Left forelimb (tissue), 1 donor: ENCODE measurements around the gene PHACTR3.
A peak's percentile ranks its signal among the peaks of the same experiment; 100 is the strongest.

Experiments used
- DNase-seq: peaks from one replicate; pipeline ENCODE4 v3.0.0-alpha.2; 2018; ENCODE audit warnings: low spot score

Gene PHACTR3

GRCh38 chr20:59696476-59696875 lies 92.1 kb downstream of the PHACTR3 start:
- peak; percentile 49 for DNase-seq

DNA sequence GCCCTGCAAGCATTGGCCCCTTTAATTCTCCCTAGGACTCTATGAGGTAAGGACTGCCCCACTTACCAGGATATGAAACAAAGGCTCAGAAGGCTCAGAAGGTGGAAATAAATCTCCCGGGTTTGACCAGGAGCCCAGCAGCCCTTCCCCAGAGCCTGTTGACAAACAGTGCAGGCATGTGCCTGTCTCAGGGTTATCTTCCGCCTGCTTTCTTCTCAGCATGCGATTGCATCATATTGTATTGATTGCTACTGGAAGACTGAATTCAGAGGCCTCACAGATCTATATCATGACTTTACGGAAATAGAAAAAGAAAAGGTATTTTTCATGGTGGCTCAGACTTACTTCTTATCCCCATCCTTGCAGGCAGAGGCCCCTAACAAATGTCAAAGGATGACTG lies 92.7 kb downstream of the PHACTR3 start:
- no peak for DNase-seq

DNA sequence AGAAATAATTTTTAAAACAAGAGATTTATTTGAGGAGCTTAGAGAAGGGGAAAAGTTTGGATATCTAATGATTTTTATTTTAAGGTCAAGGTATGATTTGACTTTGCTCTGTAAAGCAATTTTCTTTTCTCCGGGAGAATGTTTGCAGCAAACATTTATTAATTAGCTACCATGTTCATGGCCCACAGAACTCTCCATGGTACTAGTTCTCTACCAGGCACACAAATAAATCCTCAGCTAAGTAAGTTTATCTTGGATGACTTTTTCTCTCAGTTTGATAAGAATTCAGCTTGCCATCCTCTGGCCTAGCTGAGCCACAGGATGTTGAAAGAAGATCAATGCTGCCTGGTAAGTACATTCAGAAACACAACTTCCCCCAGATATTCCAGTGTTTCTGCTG lies 94.3 kb downstream of the PHACTR3 start:
- no peak for DNase-seq

DNA sequence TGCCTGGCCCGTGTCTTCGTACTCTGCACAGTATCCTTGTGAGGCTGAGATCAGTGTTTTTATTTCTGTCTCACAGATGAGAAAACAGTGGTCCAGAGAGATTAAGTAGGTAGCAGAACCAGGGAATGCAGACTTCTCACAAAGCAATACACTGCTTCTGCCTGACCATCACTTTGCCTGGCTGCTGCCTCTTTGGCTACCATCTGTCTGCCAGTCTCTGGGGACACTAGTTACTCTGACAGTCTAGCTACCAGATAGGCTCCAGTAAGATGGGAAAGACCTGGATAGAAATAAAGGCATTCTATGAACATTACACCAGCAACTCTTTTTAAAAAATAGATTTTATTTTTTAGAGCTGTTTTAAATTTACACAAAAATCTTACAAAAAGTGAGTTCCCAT lies 96.9 kb downstream of the PHACTR3 start:
- no peak for DNase-seq

- DNase-seq = no peak
Observed at GRCh38 chr20:59703046-59703445, 98.7 kb downstream of the PHACTR3 start.

DNA sequence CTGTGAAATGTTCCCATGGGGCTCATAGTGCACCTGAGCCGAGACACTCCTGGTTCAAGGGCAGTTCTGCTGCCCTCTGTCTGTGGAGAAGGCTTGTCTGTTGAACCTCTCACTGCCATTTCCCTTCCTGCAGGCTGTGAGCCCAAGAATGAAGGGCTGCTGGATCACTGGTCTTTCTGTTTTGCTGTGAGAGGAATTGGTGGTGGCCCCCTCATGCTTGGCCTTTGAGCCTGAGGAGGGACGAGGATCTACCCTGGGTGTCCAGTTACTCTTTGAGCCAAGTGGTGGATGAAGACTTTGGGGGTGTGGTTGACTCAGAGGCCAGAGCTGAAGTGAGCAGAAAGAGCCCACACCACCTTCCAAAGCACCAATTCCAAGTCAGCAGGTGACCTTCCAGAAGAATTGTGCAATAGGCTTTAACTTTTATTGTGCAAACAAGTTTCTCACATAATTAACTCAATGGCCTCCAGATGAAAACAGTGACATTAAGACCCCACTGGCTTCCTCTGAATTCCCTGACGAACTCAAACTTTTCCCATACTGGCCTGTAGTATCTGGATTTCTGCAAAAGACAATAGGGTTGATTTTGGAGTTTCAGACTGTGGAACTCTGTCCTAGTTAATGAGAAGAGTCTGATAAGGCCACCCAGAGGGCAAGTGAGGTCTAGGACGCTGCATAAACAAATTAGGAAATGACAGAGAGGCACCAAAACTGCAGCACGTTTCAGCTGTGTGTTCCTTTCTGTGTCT lies 101.5 kb downstream of the PHACTR3 start:
- DNase-seq = no peak

DNA sequence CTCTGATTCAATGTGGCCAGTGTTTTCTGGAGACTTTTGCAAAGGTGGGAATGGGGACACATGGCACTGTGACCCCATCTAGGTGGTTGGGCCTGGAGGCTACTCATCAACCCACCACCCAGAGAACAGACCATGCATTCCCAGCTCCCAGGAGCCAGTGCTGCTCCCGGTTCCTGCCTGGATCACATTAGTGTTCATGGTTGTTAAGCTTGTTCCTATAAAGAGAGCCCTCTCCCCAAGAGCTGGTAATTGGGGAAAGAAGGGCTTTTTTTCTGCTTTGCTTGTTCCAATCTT lies 102.0 kb downstream of the PHACTR3 start:
- no peak for DNase-seq

DNA sequence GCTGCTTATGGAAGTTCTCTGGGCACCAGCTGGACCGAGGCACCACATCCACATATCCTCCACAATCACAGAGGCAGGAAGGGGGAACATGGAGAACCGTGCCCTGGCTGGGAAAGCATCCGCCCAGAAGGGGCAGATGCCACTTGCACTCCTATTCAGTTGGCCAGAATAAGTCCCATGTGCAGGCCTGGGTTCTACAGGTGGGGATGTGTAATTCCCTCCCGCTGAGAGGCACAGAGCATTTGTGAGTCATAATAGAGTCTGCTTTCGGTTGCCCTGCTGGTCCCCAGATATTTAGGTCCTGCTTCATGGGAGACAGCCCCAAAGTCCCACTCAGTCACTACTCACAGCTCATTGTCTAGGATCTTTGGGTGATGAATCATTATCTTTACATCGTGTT lies 104.0 kb downstream of the PHACTR3 start:
- DNase-seq = no peak

GRCh38 chr20:59709636-59710035 lies 105.3 kb downstream of the PHACTR3 start:
- no peak for DNase-seq

DNA sequence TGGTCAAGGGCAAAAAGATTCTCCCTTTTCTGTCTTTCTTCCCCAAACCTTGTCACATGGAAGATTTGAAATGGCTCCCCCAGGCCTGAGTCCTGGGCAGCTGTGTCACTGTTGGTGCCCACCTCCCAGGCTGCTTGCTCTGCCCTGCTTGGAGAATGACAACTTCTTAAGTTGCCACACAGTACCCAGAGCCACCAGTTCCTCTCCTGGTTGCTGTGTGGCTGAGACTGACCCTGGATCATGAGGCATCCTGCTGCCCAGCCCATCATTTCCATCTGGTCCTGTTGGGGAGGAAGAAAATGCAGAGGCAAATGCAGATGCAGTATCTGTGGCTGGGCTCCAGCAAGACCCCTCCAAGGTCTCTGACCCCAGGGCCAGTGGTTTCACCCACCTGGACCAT lies 113.7 kb downstream of the PHACTR3 start:
- DNase-seq = no peak

GRCh38 chr20:59718751-59719150 lies 114.4 kb downstream of the PHACTR3 start:
- DNase-seq = no peak

DNA sequence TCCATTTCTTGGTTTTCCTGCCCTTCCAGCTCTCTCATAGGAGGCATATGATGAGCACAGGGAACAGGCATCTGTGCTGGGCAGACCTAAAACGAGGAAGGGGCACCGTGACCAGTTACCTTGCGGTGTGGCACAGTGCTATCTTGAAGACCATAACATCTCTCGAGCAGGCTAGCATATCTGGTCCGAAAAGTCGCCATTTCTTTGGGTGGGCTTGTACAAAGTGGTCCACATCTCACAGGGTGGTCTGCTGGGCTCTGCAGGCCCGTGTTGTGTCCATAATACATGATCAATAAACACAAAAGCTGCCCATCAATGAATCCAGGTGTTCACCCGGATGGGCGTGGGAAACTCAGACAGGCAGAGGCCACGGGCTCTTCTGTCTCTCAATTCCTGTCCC lies 115.7 kb downstream of the PHACTR3 start:
- DNase-seq = no peak

DNA sequence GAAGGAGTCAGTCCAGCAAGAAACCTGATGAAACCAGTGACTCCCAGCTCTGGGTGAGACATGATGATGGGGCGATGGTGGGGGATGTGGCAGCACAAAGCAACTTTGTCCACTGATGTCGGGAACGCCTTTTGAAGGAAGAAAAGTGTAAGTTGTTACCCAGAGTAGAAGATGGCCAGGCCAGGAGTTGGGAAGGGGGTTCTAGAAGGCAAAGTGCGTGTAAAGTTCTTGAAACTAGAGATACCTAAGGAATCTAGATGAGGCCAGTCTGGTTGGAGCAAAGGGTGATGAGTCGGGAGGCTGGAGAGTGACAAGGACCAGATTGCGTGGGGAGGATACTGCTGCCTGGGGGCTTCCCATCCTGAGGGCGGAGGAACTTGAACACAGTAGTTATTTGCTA lies 117.0 kb downstream of the PHACTR3 start:
- DNase-seq = no peak

DNA sequence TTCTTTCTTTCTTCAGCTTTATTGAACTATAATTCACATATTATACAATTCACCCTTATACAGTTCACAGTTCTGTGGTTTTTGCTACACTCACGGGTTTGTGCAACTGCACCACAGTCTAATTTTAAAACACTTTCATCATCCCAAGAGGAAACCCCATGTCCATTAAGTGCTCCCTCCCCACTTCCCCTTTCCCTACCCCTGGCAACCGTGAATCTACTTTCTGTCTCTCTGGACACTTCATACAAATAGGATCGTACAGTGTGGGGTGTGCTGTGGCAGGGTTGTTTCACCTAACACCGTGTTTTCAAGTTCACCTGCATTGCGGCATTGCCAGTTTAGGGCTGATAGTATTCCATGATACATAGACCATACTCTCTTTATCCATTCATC lies 118.8 kb downstream of the PHACTR3 start:
- DNase-seq = no peak

DNA sequence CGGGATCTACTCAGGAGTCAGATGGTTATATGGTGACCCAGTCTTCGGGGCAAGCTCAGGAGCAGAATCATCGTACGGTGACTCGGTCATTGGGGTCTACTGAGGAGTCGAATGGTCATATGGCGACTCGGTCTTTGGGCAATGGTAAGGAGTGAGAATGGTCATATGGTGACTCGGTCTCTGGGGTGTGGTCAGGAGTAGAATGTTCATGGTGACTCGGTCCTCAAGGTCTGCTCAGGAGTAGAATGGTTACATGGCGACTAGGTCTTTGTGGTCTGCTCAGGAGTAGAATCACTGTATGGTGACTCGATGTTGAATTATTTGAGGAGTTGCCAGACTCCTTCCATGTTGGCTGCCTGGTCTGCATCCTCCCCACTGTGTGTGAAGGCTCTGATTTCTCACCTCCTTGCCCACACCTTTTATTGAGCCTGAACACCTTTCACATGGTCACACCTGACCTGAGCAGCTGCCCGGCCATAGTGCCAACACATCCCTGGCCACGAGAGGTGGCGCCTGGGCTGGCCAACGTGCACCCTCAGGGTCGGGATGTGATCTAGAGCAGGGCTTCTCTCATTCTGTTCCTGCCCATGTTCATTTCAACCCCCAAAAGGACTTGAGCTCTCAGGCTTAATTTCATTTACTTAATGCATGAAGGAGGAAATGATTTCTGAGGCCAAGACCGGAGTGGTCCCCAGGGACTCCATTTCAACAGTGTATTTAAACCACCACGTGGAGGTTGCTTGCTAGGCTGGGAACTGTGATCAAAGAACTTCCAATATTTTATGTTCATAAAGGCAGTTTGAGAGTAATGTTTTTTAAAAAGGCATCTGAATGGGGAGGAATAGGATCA lies 119.5 kb downstream of the PHACTR3 start:
- no peak for DNase-seq

DNA sequence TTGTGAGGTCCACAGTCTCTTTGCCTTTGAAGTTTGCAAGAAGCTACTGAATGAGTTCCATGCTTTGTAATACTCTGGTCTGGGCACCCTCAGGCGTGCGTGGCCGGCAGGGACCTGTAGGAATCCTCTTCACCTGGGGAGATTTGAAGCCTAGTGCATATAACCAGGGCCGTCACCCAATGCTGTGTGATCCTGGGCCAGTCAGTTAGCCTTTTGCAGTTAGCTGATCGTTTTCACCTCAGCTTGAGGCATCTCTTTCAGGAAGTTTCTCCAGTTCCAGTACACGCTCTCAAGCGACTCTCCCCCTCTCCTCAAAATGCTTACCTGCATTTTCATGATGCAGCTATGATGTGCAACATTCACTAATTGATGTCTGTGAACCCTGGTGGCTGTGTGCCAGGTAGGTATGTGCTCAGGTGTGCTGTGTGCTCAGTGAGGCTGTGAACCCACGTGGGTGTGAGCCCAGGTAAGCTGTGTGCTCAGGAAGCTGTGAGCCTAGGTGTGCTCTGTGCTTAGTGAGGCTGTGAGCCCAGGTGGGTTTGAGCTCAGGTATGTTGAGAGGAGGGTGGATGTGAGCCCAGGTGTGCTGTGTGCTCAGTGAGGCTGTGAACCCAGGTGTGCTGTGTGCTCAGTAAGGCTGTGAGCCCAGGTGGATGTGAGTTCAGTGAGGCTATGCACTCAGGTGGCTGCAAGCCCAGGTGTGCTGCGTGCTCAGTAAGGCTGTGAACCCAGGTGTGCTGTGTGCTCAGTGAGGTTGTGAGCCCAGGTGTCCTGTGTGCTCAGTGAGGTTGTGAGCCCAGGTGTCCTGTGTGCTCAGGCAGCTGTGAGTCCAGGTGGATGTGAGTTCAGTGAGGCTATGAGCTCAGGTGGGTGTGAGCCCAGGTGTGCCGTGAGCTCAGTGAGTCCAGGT lies 120.4 kb downstream of the PHACTR3 start:
- DNase-seq = no peak

DNA sequence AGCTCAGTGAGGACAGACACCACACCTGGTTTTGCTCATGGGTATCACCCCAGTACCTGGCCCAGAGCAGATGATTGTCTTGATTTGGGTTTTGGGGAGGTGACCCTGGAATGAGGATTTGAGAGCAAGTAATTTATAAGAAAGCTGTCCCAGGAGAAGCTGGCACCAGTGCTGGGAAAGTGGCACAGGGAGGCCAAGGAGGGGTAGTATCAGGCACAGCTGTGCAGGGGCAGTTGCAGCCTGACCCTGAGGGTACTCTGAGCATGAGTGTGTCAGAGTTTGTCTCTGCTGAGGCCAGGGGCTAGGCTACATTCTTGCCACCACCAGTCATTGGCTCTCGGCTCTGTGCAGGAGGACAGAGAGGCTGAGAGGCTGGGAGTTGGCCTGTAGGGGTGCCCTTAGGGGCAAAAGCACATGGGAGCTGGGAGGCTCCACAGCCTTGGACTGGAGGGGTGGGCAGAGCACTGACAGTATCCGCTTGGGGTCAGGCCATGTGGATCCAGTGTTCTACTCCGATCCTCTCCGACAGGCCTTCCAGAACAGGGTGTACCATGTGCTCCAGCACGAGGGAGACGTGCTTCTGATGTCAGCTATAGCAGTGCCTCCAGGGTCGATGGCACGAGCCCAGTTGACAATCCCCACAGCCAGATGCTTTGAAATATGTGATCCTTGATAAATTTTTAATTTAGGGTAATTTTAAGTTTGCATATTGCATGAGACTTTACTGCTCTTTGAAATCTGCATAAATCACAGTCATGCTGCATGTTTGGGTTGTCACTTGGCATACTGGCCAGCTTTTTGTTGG lies 121.3 kb downstream of the PHACTR3 start:
- no peak for DNase-seq

DNA sequence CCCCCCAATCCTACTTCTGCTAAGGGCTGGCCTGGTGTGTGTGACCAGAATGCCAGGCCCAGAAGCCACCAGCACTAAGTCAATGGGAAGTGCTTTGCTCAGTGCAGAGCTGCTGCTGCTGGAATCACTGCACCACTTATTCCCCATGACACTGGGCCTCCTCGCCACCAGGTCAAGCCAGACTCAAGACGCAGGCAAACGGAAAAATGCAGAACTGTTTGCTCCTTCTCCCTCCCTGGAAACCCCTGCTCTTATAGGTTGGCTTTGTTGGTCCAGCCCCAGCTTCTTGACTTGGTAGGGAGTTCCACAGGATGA lies 121.9 kb downstream of the PHACTR3 start:
- DNase-seq = no peak

DNA sequence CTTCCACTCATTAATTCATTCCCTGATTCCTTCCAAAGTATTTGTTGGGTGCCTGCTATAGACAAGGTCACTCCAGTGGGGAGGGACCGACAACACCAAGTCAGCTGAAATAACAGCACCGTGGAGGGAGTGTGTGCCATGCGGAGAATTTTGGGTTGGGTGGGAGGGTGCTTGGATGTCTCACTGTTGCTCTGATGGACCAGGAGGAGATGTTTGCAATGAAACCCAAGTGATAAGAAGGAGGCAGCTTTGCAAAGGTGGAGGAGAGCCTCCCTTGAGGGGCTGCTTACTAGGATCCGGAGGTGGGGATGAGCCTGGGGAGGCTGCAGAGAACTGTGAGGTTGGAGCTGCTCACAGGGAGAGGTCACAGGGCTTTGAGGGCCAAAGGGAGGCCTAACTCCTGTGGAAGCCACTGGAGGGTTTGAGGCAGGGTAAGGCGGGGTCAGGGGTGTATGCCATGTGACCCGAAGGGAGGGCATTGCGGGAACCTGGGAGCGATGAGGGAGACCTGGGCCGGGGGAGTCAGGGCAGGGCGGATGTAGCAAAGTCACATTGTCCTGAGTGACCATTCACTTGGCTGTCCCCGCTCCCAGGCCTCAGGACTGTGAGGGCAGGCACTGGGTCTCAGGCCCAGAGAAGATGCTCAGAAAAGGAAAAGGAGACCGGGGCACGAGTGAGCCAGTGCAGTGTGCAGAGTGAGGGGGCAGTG lies 124.5 kb downstream of the PHACTR3 start:
- peak; percentile 33 for DNase-seq

- DNase-seq = peak; percentile 42
Observed at GRCh38 chr20:59729506-59729905, 125.2 kb downstream of the PHACTR3 start.

GRCh38 chr20:59730722-59731121 lies 126.4 kb downstream of the PHACTR3 start:
- no peak for DNase-seq
